DMS53 treated with DMSO at 0.1 percent for 48 hours (cell line): ENCODE measurements around the gene CDK9.

Source experiments
- DNase-seq: peaks from one replicate; lab custom pipeline; 2025; ENCODE audit not compliant: unreplicated experiment; lab: John Stamatoyannopoulos, UW

CDK9 gene

GRCh38 chr9:127761491-127761956 is 24.3 kb upstream of the CDK9 start:
- DNase-seq, result no peak

- DNase-seq, result no peak
Observed at GRCh38 chr9:127762111-127762676, 23.6 kb upstream of the CDK9 start.

GRCh38 chr9:127763918-127764384 is 21.9 kb upstream of the CDK9 start:
- peak; percentile 10 for DNase-seq

GRCh38 chr9:127765418-127765817 is 20.4 kb upstream of the CDK9 start:
- no peak for DNase-seq

- DNase-seq, result no peak
Observed at GRCh38 chr9:127767410-127767809, 18.4 kb upstream of the CDK9 start.

- no peak for DNase-seq
Observed at GRCh38 chr9:127767909-127768331, 17.9 kb upstream of the CDK9 start.

GRCh38 chr9:127768698-127769097 is 17.1 kb upstream of the CDK9 start:
- DNase-seq, result no peak

- DNase-seq, result no peak
Observed at GRCh38 chr9:127769101-127769500, 16.7 kb upstream of the CDK9 start.

- DNase-seq, result no peak
Observed at GRCh38 chr9:127769929-127770582, 15.8 kb upstream of the CDK9 start.

GRCh38 chr9:127770583-127770904 is 15.3 kb upstream of the CDK9 start:
- no peak for DNase-seq

GRCh38 chr9:127770905-127771569 is 14.8 kb upstream of the CDK9 start:
- DNase-seq, result peak; percentile 95

- DNase-seq, result no peak
Observed at GRCh38 chr9:127771570-127772189, 14.2 kb upstream of the CDK9 start.

- DNase-seq, result no peak
Observed at GRCh38 chr9:127772603-127773002, 13.2 kb upstream of the CDK9 start.

- no peak for DNase-seq
Observed at GRCh38 chr9:127773272-127773671, 12.6 kb upstream of the CDK9 start.

- no peak for DNase-seq
Observed at GRCh38 chr9:127773981-127774380, 11.9 kb upstream of the CDK9 start.

GRCh38 chr9:127776195-127776923 is 9.5 kb upstream of the CDK9 start:
- DNase-seq, result no peak

- DNase-seq, result no peak
Observed at GRCh38 chr9:127776924-127777289, 8.9 kb upstream of the CDK9 start.

- DNase-seq, result no peak
Observed at GRCh38 chr9:127777368-127777980, 8.4 kb upstream of the CDK9 start.

- no peak for DNase-seq
Observed at GRCh38 chr9:127778280-127779135, 7.3 kb upstream of the CDK9 start, which contains the start of gene SH2D3C. Gene SH2D3C (minus strand): TSS chr9:127778666. CDS start chr9:127778627, 39 bp downstream.
